ENCODE data around the gene ADAMTS14. TPM values are rescaled to one million over a fixed set of nuclear protein-coding genes. Genes with fewer than 3 reads are reported as not detected.

The ADAMTS14 gene
- 0.05 to 0.16 TPM (median 0.09 TPM) in 5 replicates for total RNA-seq (2022; extraction: Qiagen RNA extraction)

DNA sequence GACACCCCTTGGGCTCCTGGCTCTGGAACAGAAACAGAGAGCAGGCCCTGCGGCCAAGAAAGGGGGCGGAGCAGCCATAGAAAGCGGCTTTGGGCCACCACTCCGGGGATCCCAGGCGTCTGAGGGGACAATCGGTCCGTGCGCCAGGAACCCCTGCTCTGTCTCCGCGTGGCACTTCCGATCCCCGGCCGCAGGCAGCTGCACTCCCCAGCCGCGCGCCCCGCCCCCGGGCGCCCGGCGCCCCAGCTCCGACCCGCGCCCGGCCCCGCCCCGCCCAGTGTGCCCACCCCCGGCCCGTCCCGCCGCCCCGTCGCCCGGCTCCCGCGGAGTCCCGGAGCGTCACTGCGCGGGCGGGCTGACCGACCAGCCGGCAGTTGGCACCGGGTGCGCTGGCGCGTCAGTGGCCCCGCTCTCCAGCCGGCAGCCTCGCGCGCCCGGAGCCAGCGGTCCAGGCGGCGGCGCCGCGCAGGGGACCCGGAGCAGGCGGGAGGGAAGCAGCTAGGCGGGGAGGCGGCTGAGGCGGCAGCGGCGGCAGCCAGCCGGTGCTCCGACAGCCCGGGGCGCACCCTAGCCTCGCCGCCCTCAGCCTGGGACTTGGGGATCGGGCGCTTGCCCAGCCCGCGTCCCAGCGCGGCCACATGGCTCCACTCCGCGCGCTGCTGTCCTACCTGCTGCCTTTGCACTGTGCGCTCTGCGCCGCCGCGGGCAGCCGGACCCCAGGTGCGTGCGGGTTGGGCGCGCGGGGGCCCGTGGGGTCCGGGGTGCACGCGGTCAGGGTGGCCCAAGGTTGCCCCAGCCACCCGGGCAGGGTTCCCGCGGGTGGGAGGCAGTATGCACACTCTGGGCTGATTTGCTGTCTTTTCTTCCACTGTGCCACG is at the start of gene ADAMTS14:
ADAMTS14 (plus strand) TSS at position 342 of the 878 bp plus-strand sequence; CDS start at position 639, 297 bp downstream.

GRCh38 chr10:70785190-70785589 is 112.9 kb downstream of the ADAMTS14 start, which contains the start of gene TBATA:
TSS of gene TBATA (minus strand) at chr10:70785377. CDS start at chr10:70783379, 1,998 bp downstream.

Other genes with a start within 250 kb of the ADAMTS14 start
- gene NODAL, start 230.8 kb upstream of the ADAMTS14 start, total RNA-seq (2022; extraction: Qiagen RNA extraction), result not detected in 5 replicates
- 5.8 to 7.4 TPM (median 6.7 TPM) in 5 replicates for gene PALD1, start 193.7 kb upstream of the ADAMTS14 start, total RNA-seq (2022; extraction: Qiagen RNA extraction)
- gene PRF1, start 69.8 kb upstream of the ADAMTS14 start, total RNA-seq (2022; extraction: Qiagen RNA extraction), result not detected in 5 replicates
- gene TBATA, start 112.9 kb downstream of the ADAMTS14 start, total RNA-seq (2022; extraction: Qiagen RNA extraction), result not detected in 5 replicates
- gene SGPL1, start 143.4 kb downstream of the ADAMTS14 start, total RNA-seq (2022; extraction: Qiagen RNA extraction), result 26.1 to 32.5 TPM (median 27.9 TPM) in 5 replicates
- 193 to 253 TPM (median 225 TPM) in 5 replicates for gene PCBD1, start 216.1 kb downstream of the ADAMTS14 start, total RNA-seq (2022; extraction: Qiagen RNA extraction)

Data from A549 treated with Mapracorat at 1 μM for 4 hours (cell line).